Endothelial cell (in vitro differentiated cells): ENCODE measurements around the gene DDX27. TPM values are rescaled to one million over a fixed set of nuclear protein-coding genes. Genes with fewer than 3 reads are reported as not detected.
A peak's percentile ranks its signal among the peaks of the same experiment; 100 is the strongest.

Experiments used
- DNase-seq: peaks from one replicate; pipeline ENCODE4 v3.0.0; 2021; ENCODE audit warnings: low spot score
- H3K27ac Mint-ChIP-seq: one replicate; pipeline ENCODE4 v1.8.0; 2021; ENCODE audit warnings: mixed read lengths, inconsistent platforms; ENCODE audit not compliant: unreplicated experiment
- H3K27me3 Mint-ChIP-seq: one replicate; pipeline ENCODE4 v1.8.0; 2021; ENCODE audit warnings: mild to moderate bottlenecking, moderate library complexity, mixed read lengths, inconsistent platforms; ENCODE audit not compliant: unreplicated experiment
- H3K36me3 Mint-ChIP-seq: one replicate; pipeline ENCODE4 v1.8.0; 2021; ENCODE audit warnings: mild to moderate bottlenecking, low read depth, mixed read lengths, inconsistent platforms; ENCODE audit not compliant: unreplicated experiment
- H3K4me1 Mint-ChIP-seq: one replicate; pipeline ENCODE4 v1.8.0; 2021; ENCODE audit warnings: mild to moderate bottlenecking, mixed read lengths, inconsistent platforms; ENCODE audit not compliant: unreplicated experiment
- H3K4me3 Mint-ChIP-seq: one replicate; pipeline ENCODE4 v1.8.0; 2021; ENCODE audit warnings: mild to moderate bottlenecking, mixed read lengths, inconsistent platforms; ENCODE audit not compliant: unreplicated experiment
- H3K9me3 Mint-ChIP-seq: one replicate; pipeline ENCODE4 v1.8.0; 2021; ENCODE audit warnings: mixed read lengths, inconsistent platforms; ENCODE audit not compliant: unreplicated experiment
- CTCF ChIP-seq: fragments of 200-600 bp; sonication (generic); IDR thresholded peaks from one replicate; pipeline ENCODE4 v1.5.0; 2021; ENCODE audit warnings: antibody characterized with exemption; ENCODE audit not compliant: unreplicated experiment
- total RNA-seq: library from RNA; stranded (reverse); fragmentation: NEBNext Ultra II Directional; extraction: Animal tissue kit (Norgen Biotek cat#: 25700); gene quantifications from one replicate; pipeline ENCODE4 v1.2.1, GENCODE V29; 2021; ENCODE audit not compliant: unreplicated experiment

DDX27 gene
- total RNA-seq, 1 donor from 2014 or later = 29.6 TPM

DNA sequence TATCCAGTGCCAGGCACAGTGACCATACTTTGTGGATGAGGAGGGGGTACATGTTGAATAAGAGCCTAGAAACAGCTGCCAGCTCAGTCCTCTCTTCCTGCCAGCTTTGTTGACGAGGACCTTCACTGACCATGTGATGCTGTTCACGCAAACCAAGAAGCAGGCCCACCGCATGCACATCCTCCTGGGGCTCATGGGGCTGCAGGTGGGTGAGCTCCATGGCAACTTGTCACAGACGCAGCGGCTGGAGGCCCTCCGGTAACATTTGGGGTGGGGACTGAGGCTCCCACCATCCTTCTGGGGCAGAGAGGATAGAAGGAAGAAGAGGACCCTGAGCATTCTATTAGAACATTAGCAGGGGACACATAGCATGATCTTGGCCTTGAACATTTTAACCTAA, 15.6 kb downstream of the DDX27 start:
- no peaks in the 10 kb centered on the region for H3K9me3 Mint-ChIP-seq
- H3K4me1 Mint-ChIP-seq = no peaks in the 10 kb centered on the region
- no peak overlapping the region for H3K27ac Mint-ChIP-seq
- no peak for TF ChIP-seq CTCF
- DNase-seq = no peak
- H3K27me3 Mint-ChIP-seq = peaks cover 3% of the 10 kb centered on the region
- H3K36me3 Mint-ChIP-seq = peaks cover 57% of the 10 kb centered on the region
- peak overlapping the region; percentile 73 for H3K4me3 Mint-ChIP-seq

DNA sequence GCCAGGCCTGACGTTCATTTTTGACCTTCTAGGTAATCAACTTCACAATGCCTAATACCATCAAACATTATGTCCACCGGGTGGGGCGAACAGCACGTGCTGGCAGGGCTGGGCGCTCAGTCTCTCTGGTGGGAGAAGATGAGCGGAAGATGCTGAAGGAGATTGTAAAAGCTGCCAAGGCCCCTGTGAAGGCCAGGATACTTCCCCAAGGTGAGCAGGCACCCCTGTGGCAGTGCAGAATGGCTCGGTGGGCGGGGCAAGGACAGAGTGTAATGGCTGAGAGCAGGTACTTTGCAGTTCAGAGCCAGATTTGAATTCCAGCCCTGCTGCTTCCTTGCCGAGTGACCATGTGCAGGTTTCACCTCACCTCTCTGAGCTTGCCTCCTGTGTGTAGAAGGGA, 17.1 kb downstream of the DDX27 start:
- peaks cover 3% of the 10 kb centered on the region for H3K27me3 Mint-ChIP-seq
- no peak overlapping the region for H3K27ac Mint-ChIP-seq
- DNase-seq = no peak
- no peak overlapping the region for H3K4me3 Mint-ChIP-seq
- H3K9me3 Mint-ChIP-seq = no peaks in the 10 kb centered on the region
- no peak for TF ChIP-seq CTCF
- peaks cover 53% of the 10 kb centered on the region for H3K36me3 Mint-ChIP-seq
- H3K4me1 Mint-ChIP-seq = no peaks in the 10 kb centered on the region

- no peaks in the 10 kb centered on the region for H3K4me1 Mint-ChIP-seq
- peaks cover 55% of the 10 kb centered on the region for H3K36me3 Mint-ChIP-seq
- no peak overlapping the region for H3K27ac Mint-ChIP-seq
- H3K9me3 Mint-ChIP-seq = no peaks in the 10 kb centered on the region
- peak overlapping the region; percentile 56 for H3K4me3 Mint-ChIP-seq
- no peak for TF ChIP-seq CTCF
- peaks cover 3% of the 10 kb centered on the region for H3K27me3 Mint-ChIP-seq
- no peak for DNase-seq
These were observed 18.3 kb downstream of the DDX27 start for GRCh38 chr20:49237531-49237930.

GRCh38 chr20:49245921-49246740, 26.9 kb downstream of the DDX27 start:
- peaks cover 33% of the 10 kb centered on the region for H3K4me1 Mint-ChIP-seq
- H3K36me3 Mint-ChIP-seq = peaks cover 34% of the 10 kb centered on the region
- peak overlapping the region; percentile 71 for H3K4me3 Mint-ChIP-seq
- peak overlapping the region; percentile 59 for H3K27ac Mint-ChIP-seq
- DNase-seq = peak; percentile 29
- peak; percentile 66 for TF ChIP-seq CTCF
- H3K9me3 Mint-ChIP-seq = no peaks in the 10 kb centered on the region
- no peaks in the 10 kb centered on the region for H3K27me3 Mint-ChIP-seq

GRCh38 chr20:49247169-49247723, 28.0 kb downstream of the DDX27 start:
- TF ChIP-seq CTCF = no peak
- Mint-ChIP-seq H3K36me3 (peaks cover 38% of the 10 kb centered on the region), H3K4me1 (peaks cover 33% of the 10 kb centered on the region), H3K27ac (peak overlapping the region; percentile 86), H3K9me3 (no peaks in the 10 kb centered on the region), H3K4me3 (peak overlapping the region; percentile 72), H3K27me3 (no peaks in the 10 kb centered on the region)
- no peak for DNase-seq
